GM23338 (cell line): ENCODE measurements around the gene CWC22. TPM values are rescaled to one million over a fixed set of nuclear protein-coding genes. Genes with fewer than 3 reads are reported as not detected.

Experiments used
- ATAC-seq: fragments of 200-7000 bp; cut with Tn5 transposase; 3 replicates; pipeline ENCODE4 v1.9.1; 2020
- DNase-seq: peaks from one replicate; pipeline ENCODE4 v3.0.0-alpha.2; 2015; ENCODE audit warnings: low spot score
- H2AFZ ChIP-seq: fragments of 200-600 bp; sonication (generic); 2 replicates; pipeline ENCODE4 v1.8.0; 2016; ENCODE audit warnings: antibody characterized with exemption, mild to moderate bottlenecking, moderate library complexity
- H3F3A ChIP-seq: fragments of 200-600 bp; sonication (generic); replicated peaks from 2 replicates; pipeline ENCODE4 v1.8.0; 2017; ENCODE audit warnings: antibody characterized with exemption, mixed run types, low read depth
- H3K27ac ChIP-seq: fragments of 200-600 bp; sonication (generic); 2 replicates; pipeline ENCODE4 v1.6.1; 2016; ENCODE audit warnings: low read depth
- H3K27me3 ChIP-seq: fragments of 200-600 bp; sonication (generic); 2 replicates; pipeline ENCODE4 v1.8.0; 2016; ENCODE audit warnings: mild to moderate bottlenecking, mixed run types, moderate library complexity; ENCODE audit not compliant: insufficient read depth
- H3K36me3 ChIP-seq: fragments of 200-600 bp; sonication (generic); 2 replicates; pipeline ENCODE4 v1.8.0; 2016; ENCODE audit warnings: mild to moderate bottlenecking; ENCODE audit not compliant: insufficient read depth
- H3K4me1 ChIP-seq: fragments of 200-600 bp; sonication (generic); 2 replicates; pipeline ENCODE4 v1.8.0; 2016; ENCODE audit warnings: mild to moderate bottlenecking, moderate library complexity; ENCODE audit not compliant: insufficient read depth
- H3K4me2 ChIP-seq: fragments of 200-600 bp; sonication (generic); 2 replicates; pipeline ENCODE4 v1.7.1; 2017; ENCODE audit warnings: mixed run types
- H3K4me3 ChIP-seq: fragments of 200-600 bp; sonication (generic); 2 replicates; pipeline ENCODE4 v1.6.1; 2016; ENCODE audit warnings: mixed run types
- H3K79me2 ChIP-seq: fragments of 200-600 bp; sonication (generic); replicated peaks from 2 replicates; pipeline ENCODE4 v1.8.0; 2017; ENCODE audit warnings: mild to moderate bottlenecking; ENCODE audit not compliant: insufficient read depth
- H3K9me2 ChIP-seq: fragments of 200-600 bp; sonication (generic); 2 replicates; pipeline ENCODE4 v1.8.0; 2017; ENCODE audit not compliant: insufficient read depth
- H4K20me1 ChIP-seq: fragments of 200-600 bp; sonication (generic); replicated peaks from 2 replicates; pipeline ENCODE4 v1.8.0; 2017; ENCODE audit warnings: mild to moderate bottlenecking; ENCODE audit not compliant: insufficient read depth
- H3K27ac Mint-ChIP-seq: 2 replicates; pipeline ENCODE4 v1.8.0; 2020; ENCODE audit warnings: inconsistent platforms, mild to moderate bottlenecking, moderate library complexity, mixed read lengths
- H3K27me3 Mint-ChIP-seq: 3 replicates; pipeline ENCODE4 v1.8.0; 2022; ENCODE audit warnings: low read depth, mild to moderate bottlenecking, moderate library complexity, mixed read lengths, inconsistent platforms; ENCODE audit not compliant: insufficient read depth, poor library complexity
- H3K36me3 Mint-ChIP-seq: 3 replicates; pipeline ENCODE4 v1.8.0; 2021; ENCODE audit warnings: low read depth, mild to moderate bottlenecking, inconsistent platforms, moderate library complexity, mixed read lengths
- H3K4me1 Mint-ChIP-seq: 3 replicates; pipeline ENCODE4 v1.8.0; 2020; ENCODE audit warnings: mild to moderate bottlenecking, inconsistent platforms, mixed read lengths
- H3K4me3 Mint-ChIP-seq: 3 replicates; pipeline ENCODE4 v1.8.0; 2021; ENCODE audit warnings: moderate library complexity, mild to moderate bottlenecking, inconsistent platforms, mixed read lengths
- H3K9me3 Mint-ChIP-seq: 3 replicates; pipeline ENCODE4 v1.8.0; 2020; ENCODE audit warnings: moderate library complexity, mild to moderate bottlenecking, inconsistent platforms, mixed read lengths
- CREB1 ChIP-seq: fragments of 250-450 bp; sonication (Bioruptor Pico); IDR thresholded peaks from 2 replicates; pipeline ENCODE4 v1.5.0; 2020; ENCODE audit warnings: low read depth, mild to moderate bottlenecking, moderate library complexity
- CTCF ChIP-seq, 2 experiments: fragments of 200-600 bp in 1 of 2; sonication (generic) in 1 of 2; conservative IDR thresholded peaks; 2 replicates each; pipeline versions ENCODE4 v1.5.1 to v1.6.1; 2016 to 2017; ENCODE audit warnings: antibody characterized with exemption in 2 of 2, low read depth in 2 of 2, mild to moderate bottlenecking in 2 of 2, moderate library complexity in 1 of 2
- ETS1 ChIP-seq: IDR thresholded peaks from 2 replicates; pipeline ENCODE4 v1.6.1; 2016; ENCODE audit warnings: antibody characterized with exemption
- EZH2 ChIP-seq: fragments of 200-600 bp; sonication (generic); IDR thresholded peaks from one replicate; pipeline ENCODE4 v1.8.0; 2017; ENCODE audit warnings: antibody characterized with exemption, mild to moderate bottlenecking, low read depth; ENCODE audit not compliant: unreplicated experiment
- EZH2phosphoT487 ChIP-seq: fragments of 200-600 bp; sonication (generic); IDR thresholded peaks from one replicate; pipeline ENCODE4 v1.8.1; 2018; ENCODE audit warnings: antibody characterized with exemption; ENCODE audit not compliant: unreplicated experiment
- JUNB ChIP-seq: IDR thresholded peaks from one replicate; pipeline ENCODE4 v1.6.1; 2016; ENCODE audit warnings: antibody characterized with exemption; ENCODE audit not compliant: unreplicated experiment
- NANOG ChIP-seq: IDR thresholded peaks from 2 replicates; pipeline ENCODE4 v1.6.1; 2016; ENCODE audit warnings: antibody characterized with exemption, borderline replicate concordance
- POLR2AphosphoS5 ChIP-seq: IDR thresholded peaks from 2 replicates; pipeline ENCODE4 v1.6.1; 2016; ENCODE audit warnings: antibody characterized with exemption, low read depth
- REST ChIP-seq: IDR thresholded peaks from one replicate; pipeline ENCODE4 v1.6.1; 2018; ENCODE audit warnings: antibody characterized with exemption; ENCODE audit not compliant: unreplicated experiment
- STAT1 ChIP-seq: IDR thresholded peaks from one replicate; pipeline ENCODE4 v1.6.1; 2016; ENCODE audit warnings: antibody characterized with exemption; ENCODE audit not compliant: unreplicated experiment
- ZNF114 ChIP-seq: fragments of 250-450 bp; sonication (Bioruptor Pico); IDR thresholded peaks from 2 replicates; pipeline ENCODE4 v1.5.0; 2020; ENCODE audit warnings: mild to moderate bottlenecking, moderate library complexity
- ZNF331 ChIP-seq: fragments of 250-450 bp; sonication (Bioruptor Pico); IDR thresholded peaks from 2 replicates; pipeline ENCODE4 v1.5.0; 2020; ENCODE audit warnings: low read depth, mild to moderate bottlenecking, moderate library complexity
- ZNF462 ChIP-seq: fragments of 250-450 bp; sonication (Bioruptor Pico); IDR thresholded peaks from 2 replicates; pipeline ENCODE4 v1.5.0; 2020; ENCODE audit warnings: mild to moderate bottlenecking, moderate library complexity
- polyA plus RNA-seq: library from polyadenylated mRNA; unstranded; fragments of >200 nt; fragmentation: Nextera tagmentation; extraction: Ambion mirVana; gene quantifications from 2 replicates; pipeline ENCODE4 v1.2.1, GENCODE V29; 2016
- total RNA-seq: library from RNA; depleted of rRNA; stranded (reverse); fragments of >200 nt; shearing (Covaris generic); gene quantifications from 2 replicates; pipeline ENCODE4 v1.2.3, GENCODE V29; 2014

Gene CWC22
- total and polyA plus RNA-seq, 2 experiments from 2014 or later: 36.0 to 38.3 TPM

- no peaks in the 10 kb centered on the region for H4K20me1 ChIP-seq
- no peaks in the 10 kb centered on the region for H3K9me3 Mint-ChIP-seq
- peaks cover 18% of the 10 kb centered on the region for H3K4me1 Mint-ChIP-seq
- no peaks in the 10 kb centered on the region for H3K79me2 ChIP-seq
- H3K27ac Mint-ChIP-seq: no peak overlapping the region
- H3K27me3 Mint-ChIP-seq: no peaks in the 10 kb centered on the region
- no peaks in the 10 kb centered on the region for H3K9me2 ChIP-seq
- ATAC-seq: no peak
- H3K4me1 ChIP-seq: peaks cover 14% of the 10 kb centered on the region
- H3F3A ChIP-seq: no peaks in the 10 kb centered on the region
- H2AFZ ChIP-seq: no peak overlapping the region
- no peak overlapping the region for H3K4me3 ChIP-seq
- no peak for DNase-seq
- H3K36me3 Mint-ChIP-seq: no peaks in the 10 kb centered on the region
- TF ChIP-seq CREB1 (CRISPR knock-in tag) (no peak), STAT1 (no peak), CTCF (conservative IDR thresholded peaks at IDR 0.05; ENCODE audit: low read depth in 2 of 2) (no peak), NANOG (no peak), ZNF462 (CRISPR knock-in tag) (no peak), ZNF114 (CRISPR knock-in tag) (no peak), EZH2 (no peak), EZH2phosphoT487 (no peak), REST (no peak), JUNB (no peak), POLR2AphosphoS5 (no peak), ETS1 (no peak), ZNF331 (CRISPR knock-in tag) (no peak)
- H3K4me2 ChIP-seq: no peak overlapping the region
- no peaks in the 10 kb centered on the region for H3K36me3 ChIP-seq
- H3K27ac ChIP-seq: no peak overlapping the region
- no peaks in the 10 kb centered on the region for H3K27me3 ChIP-seq
- no peak overlapping the region for H3K4me3 Mint-ChIP-seq
Observed at GRCh38 chr2:179913809-179914208, 93.3 kb downstream of the CWC22 start.
